ENCODE measurements around the gene ASIP. TPM values are rescaled to one million over a fixed set of nuclear protein-coding genes. Genes with fewer than 3 reads are reported as not detected.

The ASIP gene
- total RNA-seq, 3 donors from 2014 or later: not detected

DNA sequence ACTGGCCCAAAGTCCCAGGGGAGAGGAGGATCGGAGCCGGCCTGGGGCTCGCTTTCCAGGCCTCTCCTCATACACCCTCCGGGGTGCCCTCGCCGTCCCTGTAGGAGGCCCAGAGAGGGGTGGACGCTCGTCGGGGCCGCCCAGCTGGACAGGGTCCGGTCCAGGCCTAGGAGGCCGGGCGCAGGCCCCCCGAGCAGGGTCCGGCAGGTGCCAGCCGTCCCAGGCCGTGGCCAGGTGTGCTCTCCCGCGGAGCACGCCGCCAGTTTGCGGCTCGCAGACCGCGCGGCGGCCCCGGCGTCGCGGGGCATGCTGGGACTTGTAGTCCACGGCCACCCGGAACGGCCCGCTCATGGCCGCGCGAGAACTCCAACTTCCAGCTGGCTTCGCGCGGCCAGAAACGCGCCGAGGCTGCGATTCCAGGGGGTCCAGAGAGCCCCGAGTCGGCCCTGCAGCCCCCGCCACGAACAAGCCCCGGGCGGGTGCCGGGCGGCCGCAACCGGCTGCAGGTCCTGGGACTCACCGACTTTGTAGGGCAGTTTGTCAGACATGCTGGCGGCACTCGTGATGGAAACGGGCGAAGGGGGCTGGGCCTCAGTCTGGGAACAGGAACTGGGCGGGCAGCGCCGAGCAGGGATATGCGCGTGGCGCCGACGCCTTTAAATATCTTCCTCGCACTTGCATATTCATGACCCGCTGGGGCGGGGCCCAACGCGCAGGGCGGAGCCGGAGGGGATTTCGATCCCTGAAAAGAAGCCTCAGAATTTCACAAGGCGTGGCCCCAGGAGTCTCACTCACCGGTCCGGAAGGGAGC is 61.7 kb downstream of the ASIP start, which contains the start of gene AHCY:
Gene AHCY, minus strand, starts transcription at position 633 of the 811 bp plus-strand sequence. Its CDS starts 85 bp downstream, at position 548.
- Histone ChIP-seq H3K4me3 (peak within 1 kb of the TSS; percentile 60), H3K4me1 (ENCODE audit: low read depth) (peaks cover 27% of the 10 kb centered on the region), H3K9me3 (no peaks in the 10 kb centered on the region), H3K36me3 (ENCODE audit: low read depth) (no peaks in the 10 kb centered on the region)
- TF ChIP-seq, protein P1, sequence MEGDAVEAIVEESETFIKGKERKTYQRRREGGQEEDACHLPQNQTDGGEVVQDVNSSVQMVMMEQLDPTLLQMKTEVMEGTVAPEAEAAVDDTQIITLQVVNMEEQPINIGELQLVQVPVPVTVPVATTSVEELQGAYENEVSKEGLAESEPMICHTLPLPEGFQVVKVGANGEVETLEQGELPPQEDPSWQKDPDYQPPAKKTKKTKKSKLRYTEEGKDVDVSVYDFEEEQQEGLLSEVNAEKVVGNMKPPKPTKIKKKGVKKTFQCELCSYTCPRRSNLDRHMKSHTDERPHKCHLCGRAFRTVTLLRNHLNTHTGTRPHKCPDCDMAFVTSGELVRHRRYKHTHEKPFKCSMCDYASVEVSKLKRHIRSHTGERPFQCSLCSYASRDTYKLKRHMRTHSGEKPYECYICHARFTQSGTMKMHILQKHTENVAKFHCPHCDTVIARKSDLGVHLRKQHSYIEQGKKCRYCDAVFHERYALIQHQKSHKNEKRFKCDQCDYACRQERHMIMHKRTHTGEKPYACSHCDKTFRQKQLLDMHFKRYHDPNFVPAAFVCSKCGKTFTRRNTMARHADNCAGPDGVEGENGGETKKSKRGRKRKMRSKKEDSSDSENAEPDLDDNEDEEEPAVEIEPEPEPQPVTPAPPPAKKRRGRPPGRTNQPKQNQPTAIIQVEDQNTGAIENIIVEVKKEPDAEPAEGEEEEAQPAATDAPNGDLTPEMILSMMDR (IDR thresholded peaks at IDR 0.05): no peak
- ATAC-seq (peak; percentile 97), DNase-seq (peak; percentile 98 to 99 (median 98))
- intact Hi-C loops (cut with DNase I, micrococcal nuclease): no loop called here

DNA sequence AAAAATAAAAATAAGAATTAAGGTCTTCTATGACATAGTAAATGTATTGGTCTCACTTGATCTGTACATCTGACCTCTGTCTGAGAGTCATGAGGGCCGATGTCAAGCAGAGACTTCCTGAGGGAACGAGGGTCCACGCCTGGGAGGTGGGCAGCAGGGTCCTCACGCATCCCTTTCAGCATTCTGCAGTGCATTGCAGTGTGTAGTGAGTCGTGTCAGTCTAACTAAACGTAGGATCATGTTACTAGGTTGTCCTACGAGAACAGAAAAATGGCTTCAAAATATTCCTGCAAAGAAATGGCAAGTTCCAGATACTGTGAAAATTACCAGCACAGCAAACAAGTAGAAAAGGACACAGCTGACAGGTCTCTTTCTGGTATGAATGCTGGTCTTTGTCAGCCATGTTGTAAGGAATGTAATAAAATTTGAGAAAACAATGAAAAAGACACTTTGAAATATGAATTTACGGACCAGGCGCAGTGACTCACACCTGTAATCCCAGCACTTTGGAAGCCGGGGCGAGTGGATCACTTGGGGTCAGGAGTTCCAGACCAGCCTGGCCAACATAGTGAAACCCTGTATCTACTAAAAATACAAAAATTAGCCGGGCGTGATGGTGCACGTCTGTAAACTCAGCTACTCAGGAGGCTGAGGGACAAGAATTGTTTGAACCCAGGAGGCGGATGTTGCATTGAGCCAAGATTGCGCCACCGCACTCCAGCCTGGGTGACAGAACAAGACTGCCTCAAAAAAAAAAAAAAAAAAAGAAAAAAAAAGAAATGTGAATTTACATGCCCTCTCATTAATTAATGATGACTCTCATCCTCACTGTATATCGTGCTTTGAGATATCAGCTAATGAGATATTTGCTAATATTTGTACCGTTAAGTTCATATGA is 64.4 kb downstream of the ASIP start:
- Histone ChIP-seq H3K9me3 (no peaks in the 10 kb centered on the region), H3K36me3 (ENCODE audit: low read depth) (no peaks in the 10 kb centered on the region), H3K4me3 (no peak overlapping the region), H3K4me1 (ENCODE audit: low read depth) (peaks cover 31% of the 10 kb centered on the region)
- DNase-seq (no peak), ATAC-seq (no peak)
- intact Hi-C loops (cut with DNase I, micrococcal nuclease): no loop called here
- TF ChIP-seq, protein P1 (IDR thresholded peaks at IDR 0.05): no peak

DNA sequence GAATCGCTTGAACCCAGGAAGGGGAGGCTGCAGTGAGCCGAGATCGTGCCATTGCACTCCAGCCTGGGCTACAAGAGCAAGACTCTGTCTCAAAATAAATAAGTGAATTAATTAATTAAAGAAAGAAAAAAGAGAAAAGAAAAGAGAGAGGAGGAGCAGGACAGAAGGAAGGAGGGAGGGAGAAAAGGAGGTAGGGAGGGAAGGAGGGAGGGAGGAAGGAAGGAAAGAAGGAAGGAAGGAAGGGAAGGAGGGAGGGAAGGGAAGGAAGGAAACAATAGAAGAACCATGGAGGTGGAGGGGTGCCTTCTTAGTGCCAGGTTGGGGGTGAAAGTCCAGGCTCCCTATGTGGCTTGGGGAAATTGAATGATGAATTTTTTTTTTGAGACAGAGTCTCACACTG is 68.5 kb downstream of the ASIP start:
- TF ChIP-seq, protein P1 (IDR thresholded peaks at IDR 0.05): no peak
- ATAC-seq: no peak
- Histone ChIP-seq H3K36me3 (ENCODE audit: low read depth) (no peaks in the 10 kb centered on the region), H3K4me1 (ENCODE audit: low read depth) (peaks cover 22% of the 10 kb centered on the region), H3K4me3 (no peak overlapping the region), H3K9me3 (no peaks in the 10 kb centered on the region)
- DNase-seq: no peak
- intact Hi-C loops (cut with DNase I, micrococcal nuclease): loop anchor here in 1 of 2 donors (10.0 kb wide), 1 partner anchor 75 kb away; no protein-coding TSS in a partner anchor

DNA sequence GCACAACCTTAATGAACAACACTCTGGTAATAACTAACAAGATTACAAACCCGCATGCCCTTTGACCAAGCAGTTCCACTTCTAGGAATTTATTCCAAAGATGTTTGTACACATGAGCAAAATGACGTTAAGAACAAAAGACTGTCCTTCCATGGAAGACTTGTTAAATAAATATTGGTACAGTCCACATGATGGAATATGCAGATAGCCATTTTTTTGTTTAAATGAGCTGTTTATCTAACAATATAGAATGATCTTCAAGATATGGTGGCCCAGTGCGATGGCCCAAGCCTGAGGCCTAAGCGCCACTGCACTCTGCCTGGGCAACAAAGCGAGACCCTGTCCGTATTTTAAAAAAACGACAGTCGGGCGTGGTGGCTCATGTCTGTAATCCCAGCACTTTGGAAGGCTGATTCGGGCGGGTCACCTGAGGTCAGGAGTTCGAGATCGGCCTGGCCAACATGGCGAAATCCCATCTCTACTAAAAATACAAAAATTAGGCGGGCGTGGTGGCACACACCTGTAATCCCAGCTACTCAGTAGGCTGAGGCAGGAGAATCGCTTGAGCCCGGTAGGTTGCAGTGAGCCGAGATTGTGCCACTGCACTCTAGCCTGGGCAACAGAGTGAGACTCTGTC is 69.4 kb downstream of the ASIP start:
- no peak overlapping the region for H3K4me3 ChIP-seq
- ATAC-seq (peak; percentile 13), DNase-seq (peak in 2 of 3 donors; percentile 36 to 42)
- intact Hi-C loops (cut with DNase I, micrococcal nuclease): loop anchor here in 1 of 2 donors (10.0 kb wide), 1 partner anchor 74 kb away; no protein-coding TSS in a partner anchor
- no peaks in the 10 kb centered on the region for H3K36me3 ChIP-seq (ENCODE audit: low read depth)
- no peaks in the 10 kb centered on the region for H3K9me3 ChIP-seq
- peaks cover 22% of the 10 kb centered on the region for H3K4me1 ChIP-seq (ENCODE audit: low read depth)
- TF ChIP-seq, protein P1 (IDR thresholded peaks at IDR 0.05): no peak

Data from mucosa of descending colon (tissue), 3 donors.